T-helper 9 cell (primary cell): Measurements from ENCODE around the gene CDKAL1.
"Not testable (repeated sequence)": the region's sequence is repeated elsewhere in the genome, so short reads cannot be mapped to it uniquely, and the experiment has no call there.

Experiments used
- DNase-seq: peaks from one replicate; pipeline ENCODE4 v3.0.0-alpha.2; 2020

The CDKAL1 gene

GRCh38 chr6:20891161-20891560 lies 356.9 kb downstream of the CDKAL1 start:
- DNase-seq: no peak

GRCh38 chr6:20892365-20892764 lies 358.1 kb downstream of the CDKAL1 start:
- DNase-seq: no peak

- DNase-seq: no peak
Observed at GRCh38 chr6:20893412-20893811, 359.2 kb downstream of the CDKAL1 start.

GRCh38 chr6:20900389-20901160 lies 366.3 kb downstream of the CDKAL1 start:
- DNase-seq: no peak

- DNase-seq: no peak
Observed at GRCh38 chr6:20905377-20905776, 371.1 kb downstream of the CDKAL1 start.

GRCh38 chr6:20906945-20907344 lies 372.7 kb downstream of the CDKAL1 start:
- DNase-seq: no peak

- no peak for DNase-seq
Observed at GRCh38 chr6:20907486-20908071, 373.3 kb downstream of the CDKAL1 start.

- no peak for DNase-seq
Observed at GRCh38 chr6:20909621-20910020, 375.4 kb downstream of the CDKAL1 start.

- no peak for DNase-seq
Observed at GRCh38 chr6:20911712-20912111, 377.5 kb downstream of the CDKAL1 start.

- no peak for DNase-seq
Observed at GRCh38 chr6:20915156-20915555, 380.9 kb downstream of the CDKAL1 start.

GRCh38 chr6:20915626-20916025 lies 381.4 kb downstream of the CDKAL1 start:
- no peak for DNase-seq

- no peak for DNase-seq
Observed at GRCh38 chr6:20916086-20916485, 381.8 kb downstream of the CDKAL1 start.

GRCh38 chr6:20918868-20919267 lies 384.6 kb downstream of the CDKAL1 start:
- DNase-seq: no peak

GRCh38 chr6:20919677-20920385 lies 385.6 kb downstream of the CDKAL1 start:
- no peak for DNase-seq

GRCh38 chr6:20921578-20921977 lies 387.3 kb downstream of the CDKAL1 start:
- DNase-seq: no peak

- no peak for DNase-seq
Observed at GRCh38 chr6:20922743-20923142, 388.5 kb downstream of the CDKAL1 start.

- not testable (repeated sequence) for DNase-seq
Observed at GRCh38 chr6:20924094-20924493, 389.8 kb downstream of the CDKAL1 start.

GRCh38 chr6:20924911-20925543 lies 390.8 kb downstream of the CDKAL1 start:
- no peak for DNase-seq

GRCh38 chr6:20927130-20927860 lies 393.0 kb downstream of the CDKAL1 start:
- DNase-seq: no peak

- no peak for DNase-seq
Observed at GRCh38 chr6:20929283-20929682, 395.0 kb downstream of the CDKAL1 start.

GRCh38 chr6:20931093-20931492 lies 396.8 kb downstream of the CDKAL1 start:
- no peak for DNase-seq

GRCh38 chr6:20931772-20932171 lies 397.5 kb downstream of the CDKAL1 start:
- DNase-seq: no peak

GRCh38 chr6:20932284-20932683 lies 398.0 kb downstream of the CDKAL1 start:
- DNase-seq: no peak
